Neural progenitor cell (in vitro differentiated cells): ENCODE measurements around the gene PFKFB4. TPM values are rescaled to one million over a fixed set of nuclear protein-coding genes. Genes with fewer than 3 reads are reported as not detected.

Source experiments
- DNase-seq: peaks from one replicate; pipeline ENCODE4 v3.0.0-alpha.2; 2016; ENCODE audit warnings: low spot score
- H2AFZ ChIP-seq: fragments of 200-600 bp; sonication (generic); replicated peaks from 2 replicates; pipeline ENCODE4 v1.6.1; 2016; ENCODE audit warnings: antibody characterized with exemption
- H3F3A ChIP-seq: fragments of 200-600 bp; sonication (generic); 2 replicates; pipeline ENCODE4 v1.6.1; 2016; ENCODE audit warnings: antibody characterized with exemption, low read depth
- H3K27ac ChIP-seq: fragments of 200-600 bp; sonication (generic); 2 replicates; pipeline ENCODE4 v1.5.1; 2016; ENCODE audit warnings: mild to moderate bottlenecking
- H3K27me3 ChIP-seq: fragments of 200-600 bp; sonication (generic); 2 replicates; pipeline ENCODE4 v1.6.1; 2016; ENCODE audit warnings: mild to moderate bottlenecking, moderate library complexity
- H3K36me3 ChIP-seq: fragments of 200-600 bp; sonication (generic); 2 replicates; pipeline ENCODE4 v1.5.1; 2016
- H3K4me1 ChIP-seq: fragments of 200-600 bp; sonication (generic); 2 replicates; pipeline ENCODE4 v1.6.1; 2016; ENCODE audit warnings: mixed run types
- H3K4me2 ChIP-seq: fragments of 200-600 bp; sonication (generic); 2 replicates; pipeline ENCODE4 v1.6.1; 2016
- H3K4me3 ChIP-seq: fragments of 200-600 bp; sonication (generic); 2 replicates; pipeline ENCODE4 v1.5.1; 2016
- H3K79me2 ChIP-seq: fragments of 200-600 bp; sonication (generic); 2 replicates; pipeline ENCODE4 v1.6.1; 2016; ENCODE audit warnings: low read depth
- H3K9ac ChIP-seq: fragments of 200-600 bp; sonication (generic); 2 replicates; pipeline ENCODE4 v1.6.1; 2016
- H3K9me3 ChIP-seq: fragments of 200-600 bp; sonication (generic); 2 replicates; pipeline ENCODE4 v1.5.1; 2016; ENCODE audit warnings: low read depth
- H4K20me1 ChIP-seq: fragments of 200-600 bp; sonication (generic); 2 replicates; pipeline ENCODE4 v1.6.1; 2016; ENCODE audit warnings: low read depth
- H3K27ac Mint-ChIP-seq: 3 replicates; pipeline ENCODE4 v1.8.0; 2021; ENCODE audit warnings: mixed read lengths
- H3K27me3 Mint-ChIP-seq: 2 replicates; pipeline ENCODE4 v1.8.0; 2022; ENCODE audit warnings: low read depth, mild to moderate bottlenecking, inconsistent platforms, moderate library complexity, mixed read lengths; ENCODE audit not compliant: insufficient read depth
- H3K36me3 Mint-ChIP-seq: 3 replicates; pipeline ENCODE4 v1.8.0; 2021; ENCODE audit warnings: mixed read lengths
- H3K4me1 Mint-ChIP-seq: 3 replicates; pipeline ENCODE4 v1.8.0; 2021; ENCODE audit warnings: mixed read lengths
- H3K4me3 Mint-ChIP-seq: 3 replicates; pipeline ENCODE4 v1.8.0; 2021; ENCODE audit warnings: mild to moderate bottlenecking, moderate library complexity, mixed read lengths
- H3K9me3 Mint-ChIP-seq: 3 replicates; pipeline ENCODE4 v1.8.0; 2020; ENCODE audit warnings: mixed read lengths
- CTCF ChIP-seq: fragments of 200-600 bp; sonication (generic); IDR thresholded peaks from 2 replicates; pipeline ENCODE4 v1.5.1; 2017; ENCODE audit warnings: antibody characterized with exemption, mild to moderate bottlenecking
- EZH2 ChIP-seq: fragments of 200-600 bp; sonication (generic); IDR thresholded peaks from 2 replicates; pipeline ENCODE4 v1.6.1; 2017; ENCODE audit warnings: antibody characterized with exemption, mild to moderate bottlenecking, moderate library complexity
- EZH2phosphoT487 ChIP-seq: fragments of 200-600 bp; sonication (generic); IDR thresholded peaks from 2 replicates; pipeline ENCODE4 v1.6.1; 2017; ENCODE audit warnings: antibody characterized with exemption
- total RNA-seq: library from RNA; depleted of rRNA; stranded (reverse); fragments of >200 nt; gene quantifications from 2 replicates; pipeline ENCODE4 v1.2.3, GENCODE V29; 2015; ENCODE audit warnings: low replicate concordance

Gene PFKFB4
- total RNA-seq, 1 donor from 2014 or later, result 59.5 TPM

DNA sequence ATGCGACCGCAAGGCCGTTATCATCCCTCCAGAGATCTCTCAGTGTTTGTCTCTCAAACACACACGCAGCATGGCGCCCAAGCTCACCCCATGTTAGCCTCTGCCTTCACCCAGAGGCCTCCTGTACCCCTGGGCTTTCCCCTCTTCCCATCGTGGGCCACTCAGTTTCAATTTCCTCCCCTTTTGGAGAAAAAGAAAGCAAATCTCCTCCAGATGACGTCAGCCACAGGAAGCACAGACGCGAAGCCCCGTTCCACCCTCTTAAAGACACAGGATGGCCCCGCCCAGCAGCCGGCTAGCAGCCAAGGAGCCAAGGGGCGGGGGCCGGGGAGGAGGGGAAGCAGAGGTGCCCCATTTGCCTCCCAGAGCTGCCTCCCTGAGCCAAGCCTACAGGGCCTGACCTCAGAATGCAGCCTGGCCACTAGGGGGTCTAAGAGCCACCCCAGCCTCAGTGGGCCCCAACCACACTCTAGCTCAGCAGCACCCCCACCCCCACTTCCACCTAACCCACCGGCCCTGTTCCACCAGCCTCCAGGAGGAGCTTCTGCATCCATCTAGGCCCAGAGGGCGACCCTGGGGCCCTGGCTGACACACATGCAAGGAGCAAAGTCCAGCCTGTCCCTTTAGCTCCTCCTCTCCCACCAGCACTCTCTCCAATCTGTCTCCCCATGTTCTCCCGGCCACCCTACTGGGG is 83.5 kb downstream of the PFKFB4 start:
- peak overlapping the region; percentile 94 for H3K4me3 Mint-ChIP-seq
- no peak for TF ChIP-seq EZH2phosphoT487
- no peak for TF ChIP-seq EZH2
- TF ChIP-seq CTCF, result peak; percentile 52
- Histone ChIP-seq H3K4me1 (peaks cover 29% of the 10 kb centered on the region), H3K27me3 (no peaks in the 10 kb centered on the region), H3K9ac (peak overlapping the region; percentile 56), H3K79me2 (peaks cover 30% of the 10 kb centered on the region), H3K4me2 (peak overlapping the region; percentile 79), H4K20me1 (no peaks in the 10 kb centered on the region), H3K36me3 (no peaks in the 10 kb centered on the region), H3K4me3 (peak overlapping the region; percentile 58), H3K27ac (peak overlapping the region; percentile 75), H3K9me3 (no peaks in the 10 kb centered on the region), H3F3A (peaks cover 29% of the 10 kb centered on the region), H2AFZ (peak overlapping the region; percentile 92)
- H3K4me1 Mint-ChIP-seq, result peaks cover 35% of the 10 kb centered on the region
- H3K36me3 Mint-ChIP-seq, result peaks cover 10% of the 10 kb centered on the region
- peak overlapping the region; percentile 99 for H3K27ac Mint-ChIP-seq
- no peaks in the 10 kb centered on the region for H3K9me3 Mint-ChIP-seq
- DNase-seq, result peak; percentile 97
- H3K27me3 Mint-ChIP-seq, result no peaks in the 10 kb centered on the region

DNA sequence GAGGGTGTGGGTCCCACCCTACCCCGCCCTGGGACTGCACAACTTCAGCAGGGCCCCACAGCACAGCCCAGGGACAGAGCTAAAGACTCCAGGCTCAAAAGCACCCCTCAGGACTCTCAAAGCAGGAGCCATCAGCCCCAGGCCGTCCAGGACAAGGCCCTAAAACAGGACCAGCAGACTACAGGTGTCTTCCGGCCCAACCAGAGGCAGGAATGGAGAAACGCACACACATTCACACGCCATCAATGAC is 84.0 kb downstream of the PFKFB4 start:
- H3K36me3 ChIP-seq, result no peaks in the 10 kb centered on the region
- no peaks in the 10 kb centered on the region for H3K9me3 ChIP-seq
- peak overlapping the region; percentile 56 for H3K9ac ChIP-seq
- H3K27ac ChIP-seq, result peak overlapping the region; percentile 75
- H3K4me3 Mint-ChIP-seq, result peak overlapping the region; percentile 94
- TF ChIP-seq EZH2 (no peak), EZH2phosphoT487 (no peak), CTCF (no peak)
- H3K27me3 ChIP-seq, result no peaks in the 10 kb centered on the region
- peaks cover 30% of the 10 kb centered on the region for H3K79me2 ChIP-seq
- no peaks in the 10 kb centered on the region for H4K20me1 ChIP-seq
- peak overlapping the region; percentile 79 for H3K4me2 ChIP-seq
- peaks cover 15% of the 10 kb centered on the region for H3K36me3 Mint-ChIP-seq
- H3F3A ChIP-seq, result peaks cover 29% of the 10 kb centered on the region
- H3K9me3 Mint-ChIP-seq, result no peaks in the 10 kb centered on the region
- no peak for DNase-seq
- no peaks in the 10 kb centered on the region for H3K27me3 Mint-ChIP-seq
- peak overlapping the region; percentile 92 for H2AFZ ChIP-seq
- H3K27ac Mint-ChIP-seq, result peak overlapping the region; percentile 99
- peak overlapping the region; percentile 58 for H3K4me3 ChIP-seq
- peaks cover 37% of the 10 kb centered on the region for H3K4me1 Mint-ChIP-seq
- peaks cover 29% of the 10 kb centered on the region for H3K4me1 ChIP-seq

- Histone ChIP-seq H3F3A (peaks cover 45% of the 10 kb centered on the region), H2AFZ (no peak overlapping the region), H3K27me3 (no peaks in the 10 kb centered on the region), H3K79me2 (peaks cover 30% of the 10 kb centered on the region), H3K4me2 (peak overlapping the region; percentile 42), H3K4me1 (peaks cover 39% of the 10 kb centered on the region), H3K36me3 (no peaks in the 10 kb centered on the region), H3K9me3 (no peaks in the 10 kb centered on the region), H3K27ac (no peak overlapping the region), H3K9ac (peak overlapping the region; percentile 40), H4K20me1 (no peaks in the 10 kb centered on the region), H3K4me3 (no peak overlapping the region)
- TF ChIP-seq EZH2 (no peak), EZH2phosphoT487 (no peak), CTCF (no peak)
- no peaks in the 10 kb centered on the region for H3K27me3 Mint-ChIP-seq
- H3K4me1 Mint-ChIP-seq, result peaks cover 53% of the 10 kb centered on the region
- H3K27ac Mint-ChIP-seq, result peak overlapping the region; percentile 63
- H3K36me3 Mint-ChIP-seq, result peaks cover 16% of the 10 kb centered on the region
- DNase-seq, result no peak
- H3K9me3 Mint-ChIP-seq, result no peaks in the 10 kb centered on the region
- no peak overlapping the region for H3K4me3 Mint-ChIP-seq
Observed at GRCh38 chr3:48470286-48470685, 86.3 kb downstream of the PFKFB4 start.
